Thoracic aorta (tissue), 2 donors: ENCODE results near the gene CMTM3. TPM values are rescaled to one million over a fixed set of nuclear protein-coding genes. Genes with fewer than 3 reads are reported as not detected.

Source experiments
- ATAC-seq: fragments of 150-250 bp; one replicate; pipeline ENCODE4 v1.8.0; 2017; ENCODE audit warnings: low read depth; ENCODE audit not compliant: insufficient number of reproducible peaks, low FRiP score
- DNase-seq: peaks from one replicate; pipeline ENCODE4 v3.0.0-alpha.2; 2020; ENCODE audit warnings: low spot score
- H3K27ac ChIP-seq, 2 donors: fragments of 200-600 bp; sonication (generic); 1 replicate in 1 of 2; 2 replicates in 1 of 2; pipeline ENCODE4 v1.5.1; 2016; ENCODE audit warnings: mild to moderate bottlenecking in 2 of 2, moderate library complexity in 2 of 2
- H3K27me3 ChIP-seq: fragments of 200-600 bp; sonication (generic); replicated peaks from 2 replicates; pipeline ENCODE4 v1.6.0; 2016; ENCODE audit warnings: mild to moderate bottlenecking; ENCODE audit not compliant: insufficient read depth
- H3K36me3 ChIP-seq: fragments of 200-600 bp; sonication (generic); one replicate; pipeline ENCODE4 v1.5.1; 2016
- H3K4me1 ChIP-seq, 2 donors: fragments of 200-600 bp; sonication (generic); 1 replicate in 1 of 2; 2 replicates in 1 of 2; pipeline versions ENCODE4 v1.5.1 to v1.6.0; 2016; ENCODE audit warnings: low read depth in 2 of 2, mild to moderate bottlenecking in 1 of 2; ENCODE audit not compliant: control insufficient read depth in 1 of 2
- H3K4me3 ChIP-seq: fragments of 200-600 bp; sonication (generic); 2 replicates; pipeline ENCODE4 v1.5.1; 2016; ENCODE audit warnings: mild to moderate bottlenecking
- H3K9me3 ChIP-seq: fragments of 200-600 bp; sonication (generic); 2 replicates; pipeline ENCODE4 v1.5.1; 2016
- CTCF ChIP-seq: fragments of 200-600 bp; sonication (generic); IDR thresholded peaks from one replicate; pipeline ENCODE4 v1.5.1; 2019; ENCODE audit warnings: antibody characterized with exemption
- total RNA-seq, 2 donors: library from RNA; depleted of rRNA; stranded (reverse); fragments of >200 nt; gene quantifications; one replicate each; pipeline versions ENCODE4 v1.1.0 to v1.2.3, GENCODE V29; 2016

Gene CMTM3
- total RNA-seq, 2 donors from 2014 or later: 16.6 to 20.7 TPM

GRCh38 chr16:66612422-66612821 lies 7.9 kb downstream of the CMTM3 start:
- peaks cover 14% of the 10 kb centered on the region for H3K36me3 ChIP-seq
- TF ChIP-seq CTCF: no peak
- no peak overlapping the region for H3K4me3 ChIP-seq
- no peaks in the 10 kb centered on the region for H3K9me3 ChIP-seq
- H3K27me3 ChIP-seq: no peaks in the 10 kb centered on the region
- no peak for ATAC-seq
- peaks cover 9 to 12% of the 10 kb centered on the region in 2 donors for H3K4me1 ChIP-seq
- no peak overlapping the region for H3K27ac ChIP-seq
- no peak for DNase-seq

- no peak overlapping the region for H3K27ac ChIP-seq
- H3K9me3 ChIP-seq: no peaks in the 10 kb centered on the region
- no peak overlapping the region for H3K4me3 ChIP-seq
- DNase-seq (no peak), ATAC-seq (no peak)
- H3K27me3 ChIP-seq: no peaks in the 10 kb centered on the region
- H3K4me1 ChIP-seq: peaks cover 9 to 16% of the 10 kb centered on the region in 2 donors
- no peak for TF ChIP-seq CTCF
- peaks cover 14% of the 10 kb centered on the region for H3K36me3 ChIP-seq
These were observed 9.8 kb downstream of the CMTM3 start for GRCh38 chr16:66614161-66614802.

- no peak for TF ChIP-seq CTCF
- Histone ChIP-seq H3K4me3 (no peak overlapping the region), H3K27ac (no peak overlapping the region), H3K4me1 (peaks cover 11 to 17% of the 10 kb centered on the region in 2 donors), H3K27me3 (no peaks in the 10 kb centered on the region), H3K36me3 (peaks cover 2% of the 10 kb centered on the region), H3K9me3 (no peaks in the 10 kb centered on the region)
- ATAC-seq (no peak), DNase-seq (no peak)
These were observed 11.7 kb downstream of the CMTM3 start for GRCh38 chr16:66616169-66616568.

GRCh38 chr16:66616592-66616991 lies 12.1 kb downstream of the CMTM3 start:
- Histone ChIP-seq H3K36me3 (peaks cover 2% of the 10 kb centered on the region), H3K27ac (no peak overlapping the region), H3K27me3 (no peaks in the 10 kb centered on the region), H3K4me3 (no peak overlapping the region), H3K9me3 (no peaks in the 10 kb centered on the region), H3K4me1 (peaks cover 11 to 17% of the 10 kb centered on the region in 2 donors)
- DNase-seq (no peak), ATAC-seq (no peak)
- no peak for TF ChIP-seq CTCF

GRCh38 chr16:66617010-66617434 lies 12.5 kb downstream of the CMTM3 start:
- Histone ChIP-seq H3K27ac (no peak overlapping the region), H3K36me3 (peaks cover under 1% of the 10 kb centered on the region), H3K4me1 (peaks cover 11 to 17% of the 10 kb centered on the region in 2 donors), H3K9me3 (no peaks in the 10 kb centered on the region), H3K4me3 (no peak overlapping the region), H3K27me3 (no peaks in the 10 kb centered on the region)
- DNase-seq (no peak), ATAC-seq (no peak)
- no peak for TF ChIP-seq CTCF
